Lung (tissue), 12 donors: ENCODE results near the gene NT5C2. TPM values are rescaled to one million over a fixed set of nuclear protein-coding genes. Genes with fewer than 3 reads are reported as not detected.

ENCODE experiments used
- ATAC-seq: fragments of 200-7000 bp; cut with Tn5 transposase; one replicate; pipeline ENCODE4 v1.9.1; 2020; ENCODE audit warnings: moderate number of reproducible peaks; ENCODE audit not compliant: insufficient read depth, low FRiP score
- DNase-seq, 3 donors: peaks; one replicate each; pipeline ENCODE4 v3.0.0-alpha.2; 2013 to 2017
- H3K27ac ChIP-seq, 2 donors: one replicate each; pipeline ENCODE4 v1.5.1; 2013; ENCODE audit warnings: mild to moderate bottlenecking in 2 of 2, moderate library complexity in 2 of 2, control low read depth in 1 of 2, inconsistent platforms in 1 of 2, low read depth in 1 of 2, low read length in 1 of 2
- H3K27me3 ChIP-seq, 3 donors: one replicate each; pipeline ENCODE4 v1.5.1; 2013; ENCODE audit warnings: low read length in 2 of 3; ENCODE audit not compliant: control insufficient read depth in 3 of 3, insufficient read depth in 3 of 3
- H3K36me3 ChIP-seq, 4 donors: one replicate each; pipeline ENCODE4 v1.5.1; 2013; ENCODE audit warnings: low read length in 4 of 4, mild to moderate bottlenecking in 1 of 4, moderate library complexity in 1 of 4; ENCODE audit not compliant: control insufficient read depth in 4 of 4, insufficient read depth in 4 of 4
- H3K4me1 ChIP-seq, 5 donors: one replicate each; pipeline ENCODE4 v1.5.1; 2013; ENCODE audit warnings: low read length in 5 of 5, mild to moderate bottlenecking in 2 of 5, moderate library complexity in 1 of 5; ENCODE audit not compliant: control insufficient read depth in 5 of 5, insufficient read depth in 5 of 5
- H3K4me3 ChIP-seq: one replicate; pipeline ENCODE4 v1.5.1; 2013; ENCODE audit warnings: mild to moderate bottlenecking, control low read depth, moderate library complexity
- H3K9ac ChIP-seq, 2 donors: one replicate each; pipeline ENCODE4 v1.5.1; 2013; ENCODE audit warnings: low read length in 2 of 2, control low read depth in 1 of 2; ENCODE audit not compliant: insufficient read depth in 1 of 2
- H3K9me3 ChIP-seq, 4 donors: one replicate each; pipeline ENCODE4 v1.5.1; 2013; ENCODE audit warnings: low read length in 3 of 4, mild to moderate bottlenecking in 1 of 4, moderate library complexity in 1 of 4; ENCODE audit not compliant: control insufficient read depth in 4 of 4, insufficient read depth in 3 of 4
- CTCF ChIP-seq: IDR thresholded peaks from 2 replicates; pipeline ENCODE4 v1.5.1; 2012; ENCODE audit warnings: mild to moderate bottlenecking; ENCODE audit errors: control extremely low read depth, extremely low read depth
- WGBS, 2 donors: extraction: QIAGEN DNeasy Blood & Tissue Kit; methylation state at CpG; one replicate each; pipeline ENCODE4 v1.1.7; 2013; 5-methylcytosine and 5-hydroxymethylcytosine counted together
- polyA plus RNA-seq, 2 donors: library from polyadenylated mRNA; stranded (reverse); fragments of 200-250 nt; gene quantifications; one replicate each; pipeline ENCODE4 v1.2.1, GENCODE V29; 2013
- total RNA-seq, 2 donors: library from RNA; depleted of rRNA in 1 of 2; stranded (reverse); fragments of >200 nt in 1 of 2; gene quantifications; one replicate each; pipeline ENCODE4 v1.2.1, GENCODE V29; 2014 to 2021
- donor health status: control.
- donor health status: control.
- donor health status: Bipolar disorder and iron deficiency.
- donor health status: healthy.
- donor health status: DM: yes; HTN: yes; CAD: no.

NT5C2 gene
- total and polyA plus RNA-seq, 4 donors: 32.1 to 178 (median 64.5) TPM

- DNase-seq: no peak
- no peak for ATAC-seq
- no peak overlapping the region for H3K4me3 ChIP-seq
- no peaks in the 10 kb centered on the region for H3K36me3 ChIP-seq
- no peak for TF ChIP-seq CTCF
- 97 to 98% methylated on average over 2 of the region's 2 CpGs for WGBS, 2 donors
- peaks cover 0 to 7% (median 3%) of the 10 kb centered on the region in 5 donors for H3K4me1 ChIP-seq
- no peaks in the 10 kb centered on the region for H3K9me3 ChIP-seq
- no peaks in the 10 kb centered on the region for H3K27me3 ChIP-seq
- no peak overlapping the region for H3K27ac ChIP-seq
- no peak overlapping the region for H3K9ac ChIP-seq
Measured at GRCh38 chr10:103235775-103236174, 42.7 kb upstream of the NT5C2 start.

DNA sequence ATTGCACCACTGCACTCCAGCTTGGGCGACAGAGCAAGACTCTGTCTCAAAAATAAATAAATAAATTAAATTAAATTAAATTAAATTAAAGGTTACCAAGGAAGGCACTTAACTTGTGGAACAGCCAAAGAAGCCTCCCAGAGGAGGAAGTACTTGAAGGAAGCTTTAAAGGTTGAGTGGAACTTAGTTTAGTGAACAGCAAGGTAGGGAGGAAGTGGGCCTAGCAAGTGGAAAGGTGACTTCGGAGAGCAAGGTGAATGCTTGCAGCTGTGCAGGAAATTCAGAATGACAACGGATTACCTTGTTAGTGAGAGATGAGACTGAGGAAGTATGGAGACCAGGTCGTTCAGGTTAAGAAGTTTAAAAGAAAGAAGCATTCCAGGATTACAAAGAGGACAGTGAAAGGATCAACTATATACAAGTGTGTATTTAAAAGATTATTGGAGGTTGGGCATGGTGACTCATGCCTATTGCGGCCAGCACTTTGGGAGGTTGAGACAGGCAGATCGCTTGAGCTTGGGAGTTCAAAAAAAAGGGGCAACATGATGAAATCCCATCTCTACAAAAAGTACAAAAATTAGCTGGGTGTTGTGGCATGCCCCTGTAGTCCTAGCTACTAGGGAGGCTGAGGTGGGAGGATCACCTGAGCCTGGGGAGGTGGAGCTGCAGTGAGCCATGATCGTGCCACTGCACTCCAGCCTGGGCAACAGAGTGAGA is 39.9 kb upstream of the NT5C2 start:
- DNase-seq (no peak), ATAC-seq (peak; percentile 43)
- TF ChIP-seq CTCF: no peak
- no peak overlapping the region for H3K4me3 ChIP-seq
- H3K27ac ChIP-seq: peak overlapping the region in 1 of 2 donors; percentile 59
- no peak overlapping the region for H3K9ac ChIP-seq
- H3K36me3 ChIP-seq: no peaks in the 10 kb centered on the region
- H3K9me3 ChIP-seq: no peaks in the 10 kb centered on the region
- H3K4me1 ChIP-seq: peaks cover 0 to 10% (median 5%) of the 10 kb centered on the region in 5 donors
- H3K27me3 ChIP-seq: no peaks in the 10 kb centered on the region
- WGBS, 2 donors: 56 to 63% methylated on average over 7 of the region's 7 CpGs

- ATAC-seq: no peak
- H3K9me3 ChIP-seq: no peaks in the 10 kb centered on the region
Measured at GRCh38 chr10:103232131-103232673, 39.1 kb upstream of the NT5C2 start.

More at GRCh38 chr10:103232131-103232673, 39.1 kb upstream of the NT5C2 start:
- peak overlapping the region; percentile 59 to 87 for H3K27ac ChIP-seq
- 64 to 74% methylated on average over 3 of the region's 3 CpGs for WGBS, 2 donors
- no peaks in the 10 kb centered on the region for H3K27me3 ChIP-seq
- DNase-seq: no peak
- no peaks in the 10 kb centered on the region for H3K36me3 ChIP-seq
- peaks cover 0 to 10% (median 5%) of the 10 kb centered on the region in 5 donors for H3K4me1 ChIP-seq
- no peak overlapping the region for H3K9ac ChIP-seq
- no peak overlapping the region for H3K4me3 ChIP-seq
- TF ChIP-seq CTCF: no peak
